Right lobe of liver (tissue), 4 donors: Measurements from ENCODE around the gene SELPLG.

Experiments
- CTCF ChIP-seq, 4 donors: fragments of 200-600 bp in 3 of 4; fragments of 450-650 bp in 1 of 4; IDR thresholded peaks; one replicate each; pipeline versions ENCODE4 v1.5.1 to v1.8.0; 2016 to 2022; ENCODE audit warnings: antibody characterized with exemption in 4 of 4, mild to moderate bottlenecking in 2 of 4
- POLR2A ChIP-seq: fragments of 450-650 bp; IDR thresholded peaks from one replicate; pipeline ENCODE4 v1.6.1; 2017; ENCODE audit warnings: antibody characterized with exemption, mild to moderate bottlenecking
- donor health status: DM: no; HTN: no; CAD: no.
- donor health status: DM: no; HTN: no; CAD: no.
- donor health status: DM: no; HTN: yes; CAD: no.

GRCh38 chr12:108666401-108666881 lies 32.7 kb upstream of the SELPLG start:
- TF ChIP-seq CTCF (IDR thresholded peaks at IDR 0.05) (no peak), POLR2A (no peak)
